HG03575 (cell line): Measurements from ENCODE around the gene FOXP4.

Experiments used
- ATAC-seq: cut with Tn5 transposase; IDR thresholded peaks from one replicate; pipeline ENCODE4 v1.9.1; 2021; ENCODE audit not compliant: unreplicated experiment, insufficient number of reproducible peaks, low FRiP score; ENCODE audit errors: extremely low read depth

The FOXP4 gene

GRCh38 chr6:41559655-41560427 lies 13.7 kb downstream of the FOXP4 start:
- ATAC-seq, result no peak

GRCh38 chr6:41560431-41561192 lies 14.4 kb downstream of the FOXP4 start:
- no peak for ATAC-seq

GRCh38 chr6:41561416-41561815 lies 15.2 kb downstream of the FOXP4 start:
- no peak for ATAC-seq

- no peak for ATAC-seq
Measured at GRCh38 chr6:41561931-41562911, 16.0 kb downstream of the FOXP4 start.

GRCh38 chr6:41563060-41563776 lies 17.0 kb downstream of the FOXP4 start:
- no peak for ATAC-seq

- no peak for ATAC-seq
Measured at GRCh38 chr6:41564448-41565142, 18.4 kb downstream of the FOXP4 start.

- ATAC-seq, result no peak
Measured at GRCh38 chr6:41565701-41566100, 19.5 kb downstream of the FOXP4 start.

- ATAC-seq, result no peak
Measured at GRCh38 chr6:41566961-41567360, 20.8 kb downstream of the FOXP4 start.

- no peak for ATAC-seq
Measured at GRCh38 chr6:41567684-41568083, 21.5 kb downstream of the FOXP4 start.

- no peak for ATAC-seq
Measured at GRCh38 chr6:41568202-41568584, 22.0 kb downstream of the FOXP4 start.

GRCh38 chr6:41568585-41569384 lies 22.6 kb downstream of the FOXP4 start:
- no peak for ATAC-seq

- no peak for ATAC-seq
Measured at GRCh38 chr6:41570259-41570615, 24.1 kb downstream of the FOXP4 start.

GRCh38 chr6:41571021-41571780 lies 25.0 kb downstream of the FOXP4 start:
- ATAC-seq, result no peak

GRCh38 chr6:41572613-41573012 lies 26.4 kb downstream of the FOXP4 start:
- no peak for ATAC-seq

- no peak for ATAC-seq
Measured at GRCh38 chr6:41573276-41573675, 27.1 kb downstream of the FOXP4 start.

GRCh38 chr6:41573985-41574384 lies 27.8 kb downstream of the FOXP4 start:
- ATAC-seq, result no peak

- no peak for ATAC-seq
Measured at GRCh38 chr6:41575598-41575997, 29.4 kb downstream of the FOXP4 start.
